Cerebellar cortex (tissue), 1 donor: ENCODE data around the gene NEUROG1.

ENCODE experiments used
- DNase-seq: peaks from one replicate; pipeline ENCODE4 v3.0.0-alpha.2; 2015; ENCODE audit warnings: low spot score

Gene NEUROG1, protein sequence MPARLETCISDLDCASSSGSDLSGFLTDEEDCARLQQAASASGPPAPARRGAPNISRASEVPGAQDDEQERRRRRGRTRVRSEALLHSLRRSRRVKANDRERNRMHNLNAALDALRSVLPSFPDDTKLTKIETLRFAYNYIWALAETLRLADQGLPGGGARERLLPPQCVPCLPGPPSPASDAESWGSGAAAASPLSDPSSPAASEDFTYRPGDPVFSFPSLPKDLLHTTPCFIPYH

DNA sequence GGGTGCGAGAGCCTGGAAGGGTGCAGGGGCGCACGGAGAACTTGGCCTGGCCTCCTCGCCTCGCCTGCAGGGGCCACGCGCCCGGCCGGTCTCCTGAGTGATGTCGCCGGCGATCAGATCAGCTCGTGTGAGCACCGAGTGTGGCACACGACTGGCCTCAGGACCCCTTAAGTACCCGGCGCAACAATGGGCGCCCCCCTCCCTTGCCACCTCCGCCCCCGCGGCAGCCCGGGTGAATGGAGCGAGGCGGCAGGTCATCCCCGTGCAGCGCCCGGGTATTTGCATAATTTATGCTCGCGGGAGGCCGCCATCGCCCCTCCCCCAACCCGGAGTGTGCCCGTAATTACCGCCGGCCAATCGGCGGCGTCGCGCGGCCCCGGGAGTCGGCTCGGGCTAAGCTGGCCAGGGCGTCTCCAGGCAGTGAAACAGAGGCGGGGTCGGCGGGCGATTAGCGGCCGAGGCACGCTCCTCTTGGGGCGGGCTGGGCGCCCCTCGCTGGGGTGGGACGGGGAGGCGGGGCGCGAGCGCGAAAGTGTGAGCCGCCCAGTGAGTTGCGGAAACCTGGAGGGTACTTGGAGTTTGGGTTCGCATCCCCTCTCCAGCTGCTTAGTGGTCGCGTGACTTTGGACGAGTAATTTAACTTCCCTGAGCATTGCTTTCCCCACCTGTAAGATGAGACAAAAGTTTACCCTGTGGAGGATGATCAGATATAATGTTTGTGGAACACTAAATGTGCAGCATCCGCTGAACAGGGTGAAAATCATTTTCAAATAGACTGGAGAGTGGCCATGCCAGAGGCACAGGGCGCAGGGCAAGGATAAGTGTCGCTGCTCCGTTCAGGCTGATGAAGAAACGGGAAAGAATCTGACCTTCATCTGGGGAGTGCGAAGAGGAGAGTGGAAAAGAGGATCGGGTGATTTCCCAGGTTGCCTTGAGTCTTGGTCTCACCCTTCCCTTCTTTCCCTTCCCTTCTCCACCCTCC lies at the start of gene NEUROG1:
Gene NEUROG1, minus strand, starts transcription at position 145 of the 982 bp plus-strand sequence. CDS start 274 bp downstream, outside the sequence.
- DNase-seq: no peak

GRCh38 chr5:135584918-135585317 lies 49.2 kb upstream of the NEUROG1 start:
- no peak for DNase-seq

GRCh38 chr5:135584276-135584675 lies 48.5 kb upstream of the NEUROG1 start:
- no peak for DNase-seq

GRCh38 chr5:135582099-135582781 lies 46.5 kb upstream of the NEUROG1 start:
- no peak for DNase-seq

DNA sequence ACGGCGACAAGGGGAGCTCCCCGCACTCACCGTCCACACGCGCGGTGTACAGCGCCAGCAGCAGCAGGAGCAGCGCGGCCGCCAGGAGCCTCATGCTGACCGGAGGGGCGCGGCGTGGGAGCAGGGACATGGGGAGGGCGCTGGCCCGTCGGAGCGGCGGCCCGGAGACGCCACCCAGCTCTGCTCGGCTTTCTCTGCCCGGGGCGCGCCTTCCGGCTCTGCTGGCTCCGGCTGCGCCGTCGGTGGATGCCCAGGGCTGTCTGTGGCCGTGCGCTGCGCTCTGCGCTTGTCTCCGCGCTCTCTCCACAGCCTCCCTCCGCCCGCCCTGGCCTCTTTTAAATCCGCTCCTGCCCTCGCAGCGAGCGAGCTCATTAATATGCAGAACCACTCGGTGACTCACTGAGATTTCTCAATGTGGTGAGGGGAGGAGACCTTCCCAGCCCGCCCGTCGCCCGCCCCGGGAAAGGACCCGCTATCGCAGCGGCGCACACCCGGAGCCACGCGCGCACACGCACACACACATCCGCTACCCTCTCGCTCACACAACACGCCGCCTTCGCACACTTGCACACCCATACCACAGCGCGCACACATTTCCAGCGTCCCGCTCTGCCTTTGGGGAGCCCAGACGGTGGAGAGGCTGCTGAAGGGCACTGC lies 43.0 kb upstream of the NEUROG1 start, which contains the start of gene CXCL14:
Gene CXCL14, minus strand, starts transcription at position 307 of the 657 bp plus-strand sequence. Its CDS starts 213 bp downstream, at position 94.
- no peak for DNase-seq

DNA sequence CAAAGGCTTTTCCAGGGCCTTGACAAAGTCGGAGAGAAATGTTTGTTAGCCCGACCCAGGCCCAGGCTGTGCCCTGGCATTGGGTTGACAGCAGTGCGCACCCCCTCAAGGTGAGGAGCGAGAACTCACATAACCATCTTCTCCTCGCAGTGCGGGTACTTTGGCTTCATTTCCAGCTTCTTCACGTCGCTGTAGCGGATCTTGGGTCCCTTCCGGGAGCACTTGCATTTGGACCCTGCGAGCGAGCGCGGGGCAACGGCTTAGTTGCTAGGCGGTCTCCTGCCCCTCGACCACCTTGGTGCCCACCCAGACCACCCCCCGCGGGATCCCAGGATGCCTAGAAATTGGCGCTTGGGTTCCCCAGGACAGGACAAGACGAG lies 42.5 kb upstream of the NEUROG1 start:
- DNase-seq: no peak

- no peak for DNase-seq
These were observed 41.7 kb upstream of the NEUROG1 start for GRCh38 chr5:135577421-135577820.

GRCh38 chr5:135576075-135576599 lies 40.4 kb upstream of the NEUROG1 start:
- DNase-seq: peak; percentile 25

DNA sequence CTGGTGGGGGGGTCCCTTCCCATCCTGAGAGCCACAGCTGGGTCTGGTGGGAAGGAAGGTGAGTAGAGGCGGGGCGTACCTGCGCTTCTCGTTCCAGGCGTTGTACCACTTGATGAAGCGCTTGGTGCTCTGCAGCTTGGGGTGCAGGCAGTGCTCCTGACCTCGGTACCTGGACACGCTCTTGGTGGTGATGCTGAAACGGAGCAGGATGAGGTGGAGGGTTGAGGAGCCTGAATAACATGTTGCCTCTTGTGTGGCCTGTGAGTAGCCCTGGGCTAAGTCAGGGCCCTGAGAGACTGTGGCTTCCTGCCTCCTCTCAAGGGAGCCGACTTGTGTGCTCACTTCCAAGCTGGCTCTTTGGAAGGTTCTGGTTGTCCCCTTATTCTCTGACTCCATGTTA lies 38.7 kb upstream of the NEUROG1 start:
- DNase-seq: no peak

DNA sequence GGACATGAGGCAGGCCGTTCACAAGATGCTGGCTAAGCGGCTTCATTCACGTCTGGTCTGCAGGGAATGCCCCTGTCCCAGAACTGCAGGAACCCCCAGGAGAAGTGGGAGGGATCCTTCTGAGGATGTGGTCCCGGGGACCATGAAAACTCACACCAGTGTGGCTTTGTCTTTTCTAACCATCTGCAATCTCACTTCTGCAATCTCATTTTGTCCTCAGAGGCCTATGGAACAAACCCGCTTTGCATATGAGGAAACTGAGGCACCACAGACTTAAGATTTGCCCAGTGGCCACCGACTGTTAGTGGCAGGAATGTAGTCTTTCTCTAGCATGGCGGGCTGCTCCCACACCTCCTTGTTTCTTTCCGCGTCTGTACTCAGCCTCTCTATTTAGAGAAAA lies 36.1 kb upstream of the NEUROG1 start:
- DNase-seq: no peak

DNA sequence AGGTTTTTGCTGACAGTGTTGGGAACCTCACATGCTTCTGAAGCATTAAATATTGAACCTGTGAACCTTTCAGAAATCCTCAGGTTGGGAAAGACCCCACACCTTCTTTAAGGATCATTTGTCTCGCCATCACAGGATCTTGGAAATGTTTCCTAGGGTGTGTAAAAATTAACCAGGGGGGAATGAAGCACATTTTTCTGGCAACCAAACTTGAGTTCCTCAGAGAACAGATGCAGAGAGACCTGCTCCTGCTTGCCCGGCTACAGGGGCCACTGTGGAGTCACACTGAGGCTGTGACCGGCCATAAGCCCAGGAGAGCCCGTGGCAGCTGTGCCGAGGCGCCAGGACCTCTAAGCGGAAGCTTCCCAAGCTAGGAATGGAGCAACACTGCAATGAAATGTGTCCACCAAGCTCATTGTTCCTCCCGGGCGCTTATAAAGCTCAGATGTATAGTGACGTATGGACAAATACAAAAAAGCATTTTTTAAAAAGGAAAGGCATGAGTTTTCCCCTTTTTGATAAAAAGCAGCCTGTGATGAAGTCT lies 35.4 kb upstream of the NEUROG1 start:
- no peak for DNase-seq

GRCh38 chr5:135570453-135570764 lies 34.6 kb upstream of the NEUROG1 start:
- DNase-seq: no peak

- peak; percentile 57 for DNase-seq
These were observed 34.1 kb upstream of the NEUROG1 start for GRCh38 chr5:135569755-135570452.

- DNase-seq: no peak
These were observed 33.2 kb upstream of the NEUROG1 start for GRCh38 chr5:135568923-135569360.

GRCh38 chr5:135568246-135568645 lies 32.5 kb upstream of the NEUROG1 start:
- DNase-seq: no peak

- DNase-seq: peak; percentile 24
These were observed 31.9 kb upstream of the NEUROG1 start for GRCh38 chr5:135567661-135568060.

DNA sequence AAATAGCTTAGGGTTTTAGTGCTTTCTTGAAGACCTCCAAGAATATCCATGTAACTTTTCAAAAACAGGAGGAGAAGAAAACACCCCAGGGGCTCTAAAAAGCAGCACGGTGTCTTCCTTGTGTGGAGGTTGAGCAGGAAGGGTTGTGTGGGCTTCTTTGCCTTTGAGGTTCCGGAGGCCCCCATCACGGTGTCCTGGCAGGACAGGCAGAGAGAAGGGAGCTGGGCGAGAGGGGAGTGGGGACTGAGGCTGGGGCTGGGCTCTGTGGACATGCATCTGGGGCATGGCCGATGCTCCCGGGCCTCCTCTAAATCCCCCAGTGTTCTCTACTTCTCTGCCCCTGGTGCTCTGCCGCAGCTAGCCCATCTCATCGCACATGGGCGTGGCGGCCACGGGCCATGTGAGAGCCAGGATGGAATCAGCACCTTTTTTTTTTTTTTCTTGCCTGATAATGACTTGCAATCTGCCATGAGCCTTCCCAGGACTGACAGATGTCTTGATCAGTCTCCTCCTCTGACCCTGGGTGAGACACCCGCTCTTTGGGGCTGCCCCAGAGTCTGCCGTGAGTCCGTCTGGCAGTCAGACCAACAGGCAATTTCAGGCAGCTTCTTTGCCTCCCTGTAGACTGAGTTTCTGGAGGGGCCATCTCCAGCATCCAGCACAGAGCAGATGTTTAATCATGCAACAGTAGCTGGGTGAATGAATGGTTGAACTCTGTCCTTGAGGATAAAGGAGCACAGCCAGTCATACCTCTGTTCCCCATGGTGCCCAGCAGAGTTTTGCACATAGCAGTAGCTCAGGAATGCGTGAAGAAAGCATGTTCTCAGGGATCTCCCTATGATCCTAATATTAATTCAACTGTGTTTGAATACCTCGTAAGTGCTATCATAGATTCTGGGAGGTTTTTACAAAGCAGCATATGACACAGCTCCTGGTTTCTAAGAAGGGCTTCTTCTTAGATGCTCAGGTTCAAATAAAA lies 30.9 kb upstream of the NEUROG1 start:
- DNase-seq: no peak

DNA sequence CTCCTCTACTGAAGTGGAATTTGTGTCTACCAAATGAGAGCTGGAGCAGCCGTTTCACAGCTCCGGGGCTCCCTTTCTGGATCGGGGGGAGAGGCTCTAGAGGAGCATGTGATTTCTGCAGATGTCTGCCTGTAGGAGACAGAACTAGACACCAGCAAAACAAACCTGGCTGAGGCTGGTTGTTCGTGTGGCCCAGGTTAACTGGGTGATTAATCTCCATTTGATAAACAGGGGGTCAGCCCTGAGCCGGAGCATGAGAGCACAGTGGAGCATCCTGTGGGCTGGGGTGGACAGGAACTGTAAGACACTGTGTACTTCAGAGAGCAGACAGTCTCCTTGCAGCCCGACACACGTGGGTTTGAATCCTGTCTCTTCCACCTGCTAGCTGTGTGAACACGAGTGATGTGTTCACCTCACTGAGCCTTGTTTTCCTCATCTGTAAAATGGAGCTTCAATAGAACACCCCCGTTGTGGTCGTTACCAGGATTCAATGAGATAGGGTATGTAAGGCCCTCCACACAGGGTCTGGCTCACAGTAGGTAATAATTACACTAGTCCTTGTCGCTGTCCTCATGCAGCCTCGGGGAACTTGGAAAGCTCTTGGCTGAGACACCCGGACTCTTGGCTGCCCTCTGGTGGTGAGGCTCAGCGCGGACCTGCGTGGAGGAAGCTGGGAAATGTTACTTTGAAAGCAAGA lies 30.1 kb upstream of the NEUROG1 start:
- peak; percentile 58 for DNase-seq

GRCh38 chr5:135565266-135565665 lies 29.5 kb upstream of the NEUROG1 start:
- DNase-seq: no peak
